Spinal cord (tissue), 10 donors: ENCODE measurements around the gene AP3D1. TPM values are rescaled to one million over a fixed set of nuclear protein-coding genes. Genes with fewer than 3 reads are reported as not detected.
"Not testable (repeated sequence)": the region's sequence is repeated elsewhere in the genome, so short reads cannot be mapped to it uniquely, and the experiment has no call there.

Experiments used
- DNase-seq, 6 donors: peaks; one replicate each; pipeline versions ENCODE4 v3.0.0 to v3.0.0-alpha.2; 2013 to 2015; ENCODE audit warnings: low spot score in 6 of 6, low read depth in 4 of 6
- H3K27ac ChIP-seq: one replicate; pipeline ENCODE4 v1.5.1; 2013; ENCODE audit warnings: low read depth, low read length, control low read depth
- H3K27me3 ChIP-seq: one replicate; pipeline ENCODE4 v1.6.1; 2013; ENCODE audit warnings: low read length; ENCODE audit not compliant: control insufficient read depth, insufficient read depth
- H3K36me3 ChIP-seq: one replicate; pipeline ENCODE4 v1.6.1; 2013; ENCODE audit warnings: low read length; ENCODE audit not compliant: control insufficient read depth, insufficient read depth
- H3K4me1 ChIP-seq: one replicate; pipeline ENCODE4 v1.6.1; 2013; ENCODE audit warnings: low read length; ENCODE audit not compliant: control insufficient read depth, insufficient read depth
- H3K4me3 ChIP-seq: one replicate; pipeline ENCODE4 v1.5.1; 2013; ENCODE audit warnings: low read depth, low read length, control low read depth
- H3K9me3 ChIP-seq: one replicate; pipeline ENCODE4 v1.6.1; 2013; ENCODE audit warnings: low read length; ENCODE audit not compliant: control insufficient read depth, insufficient read depth
- whole genome bisulfite sequencing: methylation state at CpG from one replicate; pipeline ENCODE4 v1.1.5; 2013; ENCODE audit warnings: missing lambda C conversion rate; ENCODE audit not compliant: insufficient coverage; 5-methylcytosine and 5-hydroxymethylcytosine counted together
- polyA plus RNA-seq, 2 donors: library from polyadenylated mRNA; unstranded; fragments of 120-200 nt; gene quantifications; one replicate each; pipeline ENCODE4 v1.2.1, GENCODE V29; 2013; ENCODE audit not compliant: insufficient read length in 2 of 2
- total RNA-seq, 2 donors: library from RNA; depleted of rRNA in 1 of 2; stranded (reverse); fragments of 120-200 nt in 1 of 2; fragments of >200 nt in 1 of 2; gene quantifications; one replicate each; pipeline versions ENCODE4 v1.2.3 to v1.2.4, GENCODE V29; 2013 to 2014
- donor health status: healthy.

Gene AP3D1
- total and polyA plus RNA-seq, 4 donors, result 65.1 to 165 (median 113) TPM

- no peak overlapping the region for H3K27ac ChIP-seq
- H3K36me3 ChIP-seq, result peaks cover 74% of the 10 kb centered on the region
- 52% methylated on average over 14 of the region's 14 CpGs for WGBS
- DNase-seq, result peak in 1 of 6 donors; percentile 17
- H3K4me3 ChIP-seq, result no peak overlapping the region
- no peaks in the 10 kb centered on the region for H3K27me3 ChIP-seq
- H3K4me1 ChIP-seq, result peaks cover 8% of the 10 kb centered on the region
- H3K9me3 ChIP-seq, result no peaks in the 10 kb centered on the region
Observed at GRCh38 chr19:2140138-2140569, 11.2 kb downstream of the AP3D1 start.

- H3K9me3 ChIP-seq, result no peaks in the 10 kb centered on the region
- peaks cover 73% of the 10 kb centered on the region for H3K36me3 ChIP-seq
- H3K4me1 ChIP-seq, result peaks cover 5% of the 10 kb centered on the region
- no peak overlapping the region for H3K4me3 ChIP-seq
- WGBS, result 90% methylated on average over 12 of the region's 22 CpGs
- H3K27me3 ChIP-seq, result no peaks in the 10 kb centered on the region
- DNase-seq, result no peak
- no peak overlapping the region for H3K27ac ChIP-seq
Observed at GRCh38 chr19:2139385-2140137, 11.8 kb downstream of the AP3D1 start.

- DNase-seq, result no peak
- H3K27me3 ChIP-seq, result no peaks in the 10 kb centered on the region
- no peak overlapping the region for H3K4me3 ChIP-seq
- peaks cover 5% of the 10 kb centered on the region for H3K4me1 ChIP-seq
- H3K36me3 ChIP-seq, result peaks cover 67% of the 10 kb centered on the region
- H3K9me3 ChIP-seq, result no peaks in the 10 kb centered on the region
- 73% methylated on average over 17 of the region's 23 CpGs for WGBS
- no peak overlapping the region for H3K27ac ChIP-seq
Observed at GRCh38 chr19:2138061-2138728, 13.2 kb downstream of the AP3D1 start.

- H3K9me3 ChIP-seq, result no peaks in the 10 kb centered on the region
- H3K4me3 ChIP-seq, result no peak overlapping the region
- H3K36me3 ChIP-seq, result peaks cover 75% of the 10 kb centered on the region
- H3K27ac ChIP-seq, result no peak overlapping the region
- peaks cover 5% of the 10 kb centered on the region for H3K4me1 ChIP-seq
- peak in 1 of 6 donors; percentile 11 for DNase-seq
- no peaks in the 10 kb centered on the region for H3K27me3 ChIP-seq
- WGBS, result 88% methylated on average over 23 of the region's 23 CpGs
Observed at GRCh38 chr19:2136796-2137195, 14.6 kb downstream of the AP3D1 start.

GRCh38 chr19:2135474-2136402, 15.6 kb downstream of the AP3D1 start:
- Histone ChIP-seq H3K36me3 (peaks cover 84% of the 10 kb centered on the region), H3K4me3 (no peak overlapping the region), H3K27ac (no peak overlapping the region), H3K9me3 (no peaks in the 10 kb centered on the region), H3K27me3 (no peaks in the 10 kb centered on the region), H3K4me1 (peaks cover 5% of the 10 kb centered on the region)
- WGBS, result 93% methylated on average over 49 of the region's 50 CpGs
- DNase-seq, result no peak

- DNase-seq, result no peak
- WGBS, result 92% methylated on average over 14 of the region's 19 CpGs
- Histone ChIP-seq H3K4me3 (no peak overlapping the region), H3K36me3 (peaks cover 79% of the 10 kb centered on the region), H3K9me3 (no peaks in the 10 kb centered on the region), H3K4me1 (no peaks in the 10 kb centered on the region), H3K27ac (no peak overlapping the region), H3K27me3 (no peaks in the 10 kb centered on the region)
Observed at GRCh38 chr19:2132731-2133490, 18.5 kb downstream of the AP3D1 start.

- 95% methylated on average over 14 of the region's 14 CpGs for WGBS
Observed at GRCh38 chr19:2132191-2132590, 19.2 kb downstream of the AP3D1 start.

GRCh38 chr19:2131012-2131975, 20.1 kb downstream of the AP3D1 start:
- H3K27ac ChIP-seq, DNase-seq, H3K9me3 ChIP-seq, H3K4me3 ChIP-seq, H3K4me1 ChIP-seq, H3K27me3 ChIP-seq: not testable (repeated sequence)
- H3K36me3 ChIP-seq, result peaks cover 79% of the 10 kb centered on the region
- WGBS, result 91% methylated on average over 59 of the region's 67 CpGs

More at GRCh38 chr19:2132191-2132590, 19.2 kb downstream of the AP3D1 start:
- no peak for DNase-seq
- Histone ChIP-seq H3K9me3 (no peaks in the 10 kb centered on the region), H3K4me3 (no peak overlapping the region), H3K27me3 (no peaks in the 10 kb centered on the region), H3K4me1 (no peaks in the 10 kb centered on the region), H3K27ac (no peak overlapping the region), H3K36me3 (peaks cover 79% of the 10 kb centered on the region)
